ENCODE data around the gene CHRM5.

GRCh38 chr15:33941279-33942063 lies 26.8 kb upstream of the CHRM5 start:
- TF ChIP-seq, protein P1, sequence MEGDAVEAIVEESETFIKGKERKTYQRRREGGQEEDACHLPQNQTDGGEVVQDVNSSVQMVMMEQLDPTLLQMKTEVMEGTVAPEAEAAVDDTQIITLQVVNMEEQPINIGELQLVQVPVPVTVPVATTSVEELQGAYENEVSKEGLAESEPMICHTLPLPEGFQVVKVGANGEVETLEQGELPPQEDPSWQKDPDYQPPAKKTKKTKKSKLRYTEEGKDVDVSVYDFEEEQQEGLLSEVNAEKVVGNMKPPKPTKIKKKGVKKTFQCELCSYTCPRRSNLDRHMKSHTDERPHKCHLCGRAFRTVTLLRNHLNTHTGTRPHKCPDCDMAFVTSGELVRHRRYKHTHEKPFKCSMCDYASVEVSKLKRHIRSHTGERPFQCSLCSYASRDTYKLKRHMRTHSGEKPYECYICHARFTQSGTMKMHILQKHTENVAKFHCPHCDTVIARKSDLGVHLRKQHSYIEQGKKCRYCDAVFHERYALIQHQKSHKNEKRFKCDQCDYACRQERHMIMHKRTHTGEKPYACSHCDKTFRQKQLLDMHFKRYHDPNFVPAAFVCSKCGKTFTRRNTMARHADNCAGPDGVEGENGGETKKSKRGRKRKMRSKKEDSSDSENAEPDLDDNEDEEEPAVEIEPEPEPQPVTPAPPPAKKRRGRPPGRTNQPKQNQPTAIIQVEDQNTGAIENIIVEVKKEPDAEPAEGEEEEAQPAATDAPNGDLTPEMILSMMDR (IDR thresholded peaks at IDR 0.05) = no peak
- TF ChIP-seq POLR2A (IDR thresholded peaks at IDR 0.05) = no peak
